SK-N-SH treated with all-trans-retinoic acid at 6 μM for 48 hours (cell line): Measurements from ENCODE around the gene NRXN2.
A peak's percentile ranks its signal among the peaks of the same experiment; 100 is the strongest.

Experiments
- ATAC-seq: fragments of 200-7000 bp; cut with Tn5 transposase; 3 replicates; pipeline ENCODE4 v1.9.1; 2020; ENCODE audit warnings: mild to moderate bottlenecking, moderate library complexity
- ARNTL ChIP-seq: fragments of 450-650 bp; formaldehyde crosslinking; IDR thresholded peaks from 2 replicates; pipeline ENCODE4 v1.5.0; 2020; ENCODE audit warnings: low read depth, mild to moderate bottlenecking, moderate library complexity, borderline replicate concordance
- BACH2 ChIP-seq: fragments of 250-450 bp; sonication (Bioruptor Pico); IDR thresholded peaks from 2 replicates; pipeline ENCODE4 v1.9.0; 2021; ENCODE audit warnings: mild to moderate bottlenecking, borderline replicate concordance
- CSDC2 ChIP-seq: fragments of 250-450 bp; sonication (Bioruptor Pico); IDR thresholded peaks from 2 replicates; pipeline ENCODE4 v1.5.0; 2020; ENCODE audit warnings: mild to moderate bottlenecking, moderate library complexity
- ESRRG ChIP-seq: fragments of 250-450 bp; sonication (Bioruptor Pico); IDR thresholded peaks from 2 replicates; pipeline ENCODE4 v1.6.1; 2021; ENCODE audit warnings: mild to moderate bottlenecking
- GLIS3 ChIP-seq: fragments of 250-450 bp; sonication (Bioruptor Pico); IDR thresholded peaks from 2 replicates; pipeline ENCODE4 v1.5.0; 2020; ENCODE audit warnings: mild to moderate bottlenecking, moderate library complexity
- ISL1 ChIP-seq: fragments of 250-450 bp; sonication (Bioruptor Pico); IDR thresholded peaks from 2 replicates; pipeline ENCODE4 v2.1.2; 2022; ENCODE audit warnings: mild to moderate bottlenecking, moderate library complexity
- OSR1 ChIP-seq: fragments of 250-450 bp; sonication (Bioruptor Pico); IDR thresholded peaks from 2 replicates; pipeline ENCODE4 v1.8.0; 2022; ENCODE audit warnings: moderate library complexity, mild to moderate bottlenecking, inconsistent platforms
- PPARA ChIP-seq: fragments of 250-450 bp; sonication (Bioruptor Pico); IDR thresholded peaks from 2 replicates; pipeline ENCODE4 v1.5.0; 2020; ENCODE audit warnings: mild to moderate bottlenecking, borderline replicate concordance
- RARB ChIP-seq: fragments of 250-450 bp; sonication (Bioruptor Pico); IDR thresholded peaks from 2 replicates; pipeline ENCODE4 v1.8.0; 2021; ENCODE audit warnings: mild to moderate bottlenecking, moderate library complexity
- SNAI2 ChIP-seq: fragments of 250-450 bp; sonication (Bioruptor Pico); IDR thresholded peaks from 2 replicates; pipeline ENCODE4 v1.5.0; 2020; ENCODE audit warnings: mild to moderate bottlenecking, moderate library complexity
- TCF4 ChIP-seq: fragments of 250-450 bp; sonication (Bioruptor Pico); IDR thresholded peaks from 2 replicates; pipeline ENCODE4 v1.8.0; 2021; ENCODE audit warnings: mild to moderate bottlenecking, moderate library complexity, borderline replicate concordance
- TOX ChIP-seq: fragments of 250-450 bp; sonication (Bioruptor Pico); IDR thresholded peaks from 2 replicates; pipeline ENCODE4 v1.8.0; 2021; ENCODE audit warnings: mild to moderate bottlenecking, moderate library complexity, borderline replicate concordance
- ZC3H10 ChIP-seq: fragments of 250-450 bp; sonication (Bioruptor Pico); IDR thresholded peaks from 2 replicates; pipeline ENCODE4 v1.5.1; 2021; ENCODE audit warnings: mild to moderate bottlenecking, moderate library complexity
- ZFP3 ChIP-seq: fragments of 250-450 bp; sonication (Bioruptor Pico); IDR thresholded peaks from 2 replicates; pipeline ENCODE4 v1.5.0; 2020; ENCODE audit warnings: mild to moderate bottlenecking, moderate library complexity
- ZFP30 ChIP-seq: fragments of 450-650 bp; formaldehyde crosslinking; IDR thresholded peaks from 2 replicates; pipeline ENCODE4 v1.5.0; 2022; ENCODE audit warnings: mild to moderate bottlenecking, moderate library complexity
- ZNF565 ChIP-seq: fragments of 450-650 bp; formaldehyde crosslinking; conservative IDR thresholded peaks from 2 replicates; pipeline ENCODE4 v1.5.0; 2020; ENCODE audit warnings: low read depth, mild to moderate bottlenecking, moderate library complexity
- ZNF70 ChIP-seq: fragments of 450-650 bp; formaldehyde crosslinking; IDR thresholded peaks from 2 replicates; pipeline ENCODE4 v1.5.0; 2020; ENCODE audit warnings: mild to moderate bottlenecking, moderate library complexity
- ZNF8 ChIP-seq: fragments of 450-650 bp; formaldehyde crosslinking; IDR thresholded peaks from 2 replicates; pipeline ENCODE4 v1.5.0; 2020; ENCODE audit warnings: mild to moderate bottlenecking, moderate library complexity
- TF ChIP-seq, protein P1 (sequence below): fragments of 250-450 bp; sonication (Bioruptor Pico); IDR thresholded peaks from 2 replicates; pipeline ENCODE4 v1.8.0; 2020; ENCODE audit warnings: mild to moderate bottlenecking, moderate library complexity, borderline replicate concordance
- TF ChIP-seq, protein P2 (sequence below): fragments of 250-450 bp; sonication (Bioruptor Pico); IDR thresholded peaks from 2 replicates; pipeline ENCODE4 v1.5.0; 2020; ENCODE audit warnings: mild to moderate bottlenecking, moderate library complexity
- TF ChIP-seq, protein P3 (sequence below): fragments of 250-450 bp; sonication (Bioruptor Pico); IDR thresholded peaks from 2 replicates; pipeline ENCODE4 v1.5.1; 2020; ENCODE audit warnings: low read depth, mild to moderate bottlenecking, moderate library complexity

NRXN2 gene

DNA sequence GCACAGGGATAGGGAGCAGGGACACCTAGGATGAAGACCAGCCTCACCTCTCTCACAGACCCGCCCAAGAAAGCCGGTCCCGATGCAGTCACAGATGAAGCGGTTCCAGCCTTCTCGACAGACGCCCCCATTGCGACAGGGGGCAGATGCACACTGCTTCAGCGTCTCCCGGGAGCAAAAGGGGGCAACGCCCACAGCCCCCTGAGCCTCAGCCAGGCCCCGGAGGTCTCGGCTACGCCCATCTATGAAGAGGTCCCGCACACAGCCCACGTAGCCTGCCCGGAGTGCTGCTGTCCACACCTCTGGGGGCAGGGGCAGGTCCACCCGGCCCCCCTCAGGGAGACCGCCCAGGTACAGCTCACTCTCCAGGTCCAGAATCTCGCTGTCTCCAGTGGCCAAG, 62.3 kb downstream of the NRXN2 start:
- no peak for ATAC-seq
- TF ChIP-seq ZFP3: no peak
- TF ChIP-seq ZFP30 (CRISPR knock-in tag): no peak
- TF ChIP-seq PPARA: no peak
- no peak for TF ChIP-seq BACH2
- no peak for TF ChIP-seq ZC3H10 (CRISPR knock-in tag)
- no peak for TF ChIP-seq TCF4
- TF ChIP-seq, protein P1, sequence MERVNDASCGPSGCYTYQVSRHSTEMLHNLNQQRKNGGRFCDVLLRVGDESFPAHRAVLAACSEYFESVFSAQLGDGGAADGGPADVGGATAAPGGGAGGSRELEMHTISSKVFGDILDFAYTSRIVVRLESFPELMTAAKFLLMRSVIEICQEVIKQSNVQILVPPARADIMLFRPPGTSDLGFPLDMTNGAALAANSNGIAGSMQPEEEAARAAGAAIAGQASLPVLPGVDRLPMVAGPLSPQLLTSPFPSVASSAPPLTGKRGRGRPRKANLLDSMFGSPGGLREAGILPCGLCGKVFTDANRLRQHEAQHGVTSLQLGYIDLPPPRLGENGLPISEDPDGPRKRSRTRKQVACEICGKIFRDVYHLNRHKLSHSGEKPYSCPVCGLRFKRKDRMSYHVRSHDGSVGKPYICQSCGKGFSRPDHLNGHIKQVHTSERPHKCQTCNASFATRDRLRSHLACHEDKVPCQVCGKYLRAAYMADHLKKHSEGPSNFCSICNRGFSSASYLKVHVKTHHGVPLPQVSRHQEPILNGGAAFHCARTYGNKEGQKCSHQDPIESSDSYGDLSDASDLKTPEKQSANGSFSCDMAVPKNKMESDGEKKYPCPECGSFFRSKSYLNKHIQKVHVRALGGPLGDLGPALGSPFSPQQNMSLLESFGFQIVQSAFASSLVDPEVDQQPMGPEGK (CRISPR knock-in tag): no peak
- TF ChIP-seq, protein P2, sequence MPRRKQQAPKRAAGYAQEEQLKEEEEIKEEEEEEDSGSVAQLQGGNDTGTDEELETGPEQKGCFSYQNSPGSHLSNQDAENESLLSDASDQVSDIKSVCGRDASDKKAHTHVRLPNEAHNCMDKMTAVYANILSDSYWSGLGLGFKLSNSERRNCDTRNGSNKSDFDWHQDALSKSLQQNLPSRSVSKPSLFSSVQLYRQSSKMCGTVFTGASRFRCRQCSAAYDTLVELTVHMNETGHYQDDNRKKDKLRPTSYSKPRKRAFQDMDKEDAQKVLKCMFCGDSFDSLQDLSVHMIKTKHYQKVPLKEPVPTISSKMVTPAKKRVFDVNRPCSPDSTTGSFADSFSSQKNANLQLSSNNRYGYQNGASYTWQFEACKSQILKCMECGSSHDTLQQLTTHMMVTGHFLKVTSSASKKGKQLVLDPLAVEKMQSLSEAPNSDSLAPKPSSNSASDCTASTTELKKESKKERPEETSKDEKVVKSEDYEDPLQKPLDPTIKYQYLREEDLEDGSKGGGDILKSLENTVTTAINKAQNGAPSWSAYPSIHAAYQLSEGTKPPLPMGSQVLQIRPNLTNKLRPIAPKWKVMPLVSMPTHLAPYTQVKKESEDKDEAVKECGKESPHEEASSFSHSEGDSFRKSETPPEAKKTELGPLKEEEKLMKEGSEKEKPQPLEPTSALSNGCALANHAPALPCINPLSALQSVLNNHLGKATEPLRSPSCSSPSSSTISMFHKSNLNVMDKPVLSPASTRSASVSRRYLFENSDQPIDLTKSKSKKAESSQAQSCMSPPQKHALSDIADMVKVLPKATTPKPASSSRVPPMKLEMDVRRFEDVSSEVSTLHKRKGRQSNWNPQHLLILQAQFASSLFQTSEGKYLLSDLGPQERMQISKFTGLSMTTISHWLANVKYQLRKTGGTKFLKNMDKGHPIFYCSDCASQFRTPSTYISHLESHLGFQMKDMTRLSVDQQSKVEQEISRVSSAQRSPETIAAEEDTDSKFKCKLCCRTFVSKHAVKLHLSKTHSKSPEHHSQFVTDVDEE: no peak
- TF ChIP-seq ZNF8: no peak
- no peak for TF ChIP-seq RARB (CRISPR knock-in tag)
- TF ChIP-seq GLIS3 (CRISPR knock-in tag): no peak
- TF ChIP-seq CSDC2 (CRISPR knock-in tag): no peak
- no peak for TF ChIP-seq ARNTL (CRISPR knock-in tag)
- no peak for TF ChIP-seq ZNF565 (CRISPR knock-in tag)
- no peak for TF ChIP-seq OSR1 (CRISPR knock-in tag)
- TF ChIP-seq TOX (CRISPR knock-in tag): no peak
- no peak for TF ChIP-seq ZNF70 (CRISPR knock-in tag)

DNA sequence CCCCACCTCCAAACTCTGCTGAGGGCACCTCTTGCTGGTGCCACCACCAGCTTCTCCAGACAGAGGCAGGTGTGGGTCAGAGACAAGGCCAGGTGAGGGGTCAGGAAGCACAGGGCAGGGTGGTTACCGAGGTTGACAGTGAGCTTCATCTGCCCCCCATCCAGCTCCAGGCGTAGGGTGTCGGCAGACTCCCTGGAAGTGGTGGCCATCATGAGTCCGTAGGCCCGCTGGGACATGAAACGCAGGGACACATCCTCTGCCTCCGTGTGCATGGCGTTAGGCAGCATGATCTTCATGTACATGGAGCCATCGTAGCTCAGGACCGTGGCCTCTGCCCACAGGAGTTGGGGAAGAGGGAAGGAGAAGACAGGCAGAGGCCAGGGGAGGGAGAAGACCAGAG, 62.8 kb downstream of the NRXN2 start:
- ATAC-seq: no peak
- TF ChIP-seq SNAI2 (CRISPR knock-in tag) (no peak), TOX (CRISPR knock-in tag) (no peak), CSDC2 (CRISPR knock-in tag) (no peak), OSR1 (CRISPR knock-in tag) (no peak), ARNTL (CRISPR knock-in tag) (no peak), RARB (CRISPR knock-in tag) (no peak), ZNF70 (CRISPR knock-in tag) (no peak), TCF4 (no peak)
- TF ChIP-seq, protein P3, sequence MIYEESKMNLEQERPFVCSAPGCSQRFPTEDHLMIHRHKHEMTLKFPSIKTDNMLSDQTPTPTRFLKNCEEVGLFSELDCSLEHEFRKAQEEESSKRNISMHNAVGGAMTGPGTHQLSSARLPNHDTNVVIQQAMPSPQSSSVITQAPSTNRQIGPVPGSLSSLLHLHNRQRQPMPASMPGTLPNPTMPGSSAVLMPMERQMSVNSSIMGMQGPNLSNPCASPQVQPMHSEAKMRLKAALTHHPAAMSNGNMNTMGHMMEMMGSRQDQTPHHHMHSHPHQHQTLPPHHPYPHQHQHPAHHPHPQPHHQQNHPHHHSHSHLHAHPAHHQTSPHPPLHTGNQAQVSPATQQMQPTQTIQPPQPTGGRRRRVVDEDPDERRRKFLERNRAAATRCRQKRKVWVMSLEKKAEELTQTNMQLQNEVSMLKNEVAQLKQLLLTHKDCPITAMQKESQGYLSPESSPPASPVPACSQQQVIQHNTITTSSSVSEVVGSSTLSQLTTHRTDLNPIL (CRISPR knock-in tag): no peak
- TF ChIP-seq, protein P1 (CRISPR knock-in tag): no peak

DNA sequence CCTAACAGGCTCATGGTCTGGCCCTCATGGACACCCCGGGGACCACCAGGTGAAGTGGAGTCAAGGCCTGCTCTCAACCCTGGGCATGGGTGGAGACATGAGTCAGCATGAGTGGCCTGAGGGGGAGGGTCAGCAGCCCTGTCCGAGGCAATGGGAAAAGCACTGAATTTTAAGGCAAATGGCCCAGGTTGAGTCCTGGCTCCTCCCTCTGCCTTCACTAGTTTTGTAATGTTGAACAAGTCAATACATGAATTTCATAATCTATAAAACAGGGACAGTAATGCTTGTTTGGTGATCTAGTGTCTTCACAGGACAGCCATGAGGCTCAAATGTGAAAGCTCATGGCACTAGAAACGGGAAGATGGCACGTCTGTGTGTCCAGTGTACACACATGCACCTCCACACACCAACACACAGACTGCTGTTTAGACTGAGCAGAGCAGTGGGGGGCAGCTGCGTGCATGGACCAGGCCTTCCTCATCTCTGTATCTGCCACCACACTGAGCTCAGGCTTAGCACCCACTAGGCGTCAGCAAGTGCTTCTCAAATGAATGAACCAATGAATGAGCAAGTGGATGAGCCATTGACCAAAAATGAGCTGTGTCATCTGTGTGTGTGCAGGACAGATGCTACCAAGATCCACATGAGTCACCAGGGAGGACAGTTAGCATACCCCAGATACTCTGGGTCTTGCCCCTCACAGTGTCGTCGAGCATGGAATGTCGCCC, 63.4 kb downstream of the NRXN2 start:
- peak; percentile 44 for ATAC-seq
- TF ChIP-seq ZFP3: no peak
- TF ChIP-seq ZNF8: no peak
- no peak for TF ChIP-seq ZNF565 (CRISPR knock-in tag)
- no peak for TF ChIP-seq RARB (CRISPR knock-in tag)
- TF ChIP-seq GLIS3 (CRISPR knock-in tag): no peak
- no peak for TF ChIP-seq TOX (CRISPR knock-in tag)
- no peak for TF ChIP-seq SNAI2 (CRISPR knock-in tag)
- no peak for TF ChIP-seq ZFP30 (CRISPR knock-in tag)
- TF ChIP-seq ESRRG (CRISPR knock-in tag): no peak
- TF ChIP-seq CSDC2 (CRISPR knock-in tag): no peak
- TF ChIP-seq, protein P3 (CRISPR knock-in tag): no peak
- no peak for TF ChIP-seq ARNTL (CRISPR knock-in tag)
- no peak for TF ChIP-seq ISL1 (CRISPR knock-in tag)
